ENCODE results near the gene UEVLD.

The UEVLD gene

GRCh38 chr11:18588297-18589252, at the start of gene UEVLD:
Gene UEVLD, minus strand, starts transcription at chr11:18588734. Its CDS starts 80 bp downstream, at chr11:18588654.
- H3K9me3 Mint-ChIP-seq, result no peaks in the 10 kb centered on the region
- no peaks in the 10 kb centered on the region for H3K27me3 Mint-ChIP-seq (ENCODE audit: low read depth)
- DNase-seq (ENCODE audit: low spot score), result peak; percentile 81
- H3K4me3 Mint-ChIP-seq, result no peak within 1 kb of the TSS
- no peaks in the 10 kb centered on the region for H3K36me3 Mint-ChIP-seq (ENCODE audit: low read depth)
- H3K4me1 Mint-ChIP-seq (ENCODE audit: low read depth), result peaks cover 13% of the 10 kb centered on the region
- H3K27ac Mint-ChIP-seq, result no peak within 1 kb of the TSS

- H3K36me3 Mint-ChIP-seq (ENCODE audit: low read depth), result peaks cover 3% of the 10 kb centered on the region
- no peaks in the 10 kb centered on the region for H3K9me3 Mint-ChIP-seq
- H3K27ac Mint-ChIP-seq, result peak within 1 kb of the TSS; percentile 92
- DNase-seq (ENCODE audit: low spot score), result peak; percentile 98
- peaks cover 18% of the 10 kb centered on the region for H3K4me1 Mint-ChIP-seq (ENCODE audit: low read depth)
- peak within 1 kb of the TSS; percentile 84 for H3K4me3 Mint-ChIP-seq
- no peaks in the 10 kb centered on the region for H3K27me3 Mint-ChIP-seq (ENCODE audit: low read depth)
These were observed 45.9 kb upstream of the UEVLD start, which contains the start of gene SPTY2D1 for GRCh38 chr11:18634140-18635032. Gene SPTY2D1, minus strand, starts transcription at chr11:18634342. Its CDS starts 85 bp downstream, at chr11:18634257.

GRCh38 chr11:18633256-18634139, 45.0 kb upstream of the UEVLD start:
- DNase-seq (ENCODE audit: low spot score), result peak; percentile 13
- Mint-ChIP-seq H3K4me1 (ENCODE audit: low read depth) (peaks cover 19% of the 10 kb centered on the region), H3K27me3 (ENCODE audit: low read depth) (no peaks in the 10 kb centered on the region), H3K9me3 (no peaks in the 10 kb centered on the region), H3K4me3 (peak overlapping the region; percentile 84), H3K36me3 (ENCODE audit: low read depth) (peaks cover 3% of the 10 kb centered on the region), H3K27ac (peak overlapping the region; percentile 92)

GRCh38 chr11:18632841-18633240, 44.3 kb upstream of the UEVLD start:
- Mint-ChIP-seq H3K9me3 (no peaks in the 10 kb centered on the region), H3K27me3 (ENCODE audit: low read depth) (no peaks in the 10 kb centered on the region), H3K27ac (no peak overlapping the region), H3K4me3 (peak overlapping the region; percentile 84), H3K4me1 (ENCODE audit: low read depth) (peaks cover 19% of the 10 kb centered on the region), H3K36me3 (ENCODE audit: low read depth) (peaks cover 3% of the 10 kb centered on the region)
- DNase-seq (ENCODE audit: low spot score), result no peak

GRCh38 chr11:18624161-18624560, 35.6 kb upstream of the UEVLD start:
- no peak for DNase-seq (ENCODE audit: low spot score)
- H3K27ac Mint-ChIP-seq, result no peak overlapping the region
- no peak overlapping the region for H3K4me3 Mint-ChIP-seq
- peaks cover 20% of the 10 kb centered on the region for H3K4me1 Mint-ChIP-seq (ENCODE audit: low read depth)
- peaks cover 6% of the 10 kb centered on the region for H3K9me3 Mint-ChIP-seq
- H3K36me3 Mint-ChIP-seq (ENCODE audit: low read depth), result peaks cover 14% of the 10 kb centered on the region
- H3K27me3 Mint-ChIP-seq (ENCODE audit: low read depth), result no peaks in the 10 kb centered on the region

GRCh38 chr11:18623707-18624106, 35.2 kb upstream of the UEVLD start:
- peaks cover 6% of the 10 kb centered on the region for H3K9me3 Mint-ChIP-seq
- DNase-seq (ENCODE audit: low spot score), result no peak
- H3K27ac Mint-ChIP-seq, result no peak overlapping the region
- peaks cover 23% of the 10 kb centered on the region for H3K4me1 Mint-ChIP-seq (ENCODE audit: low read depth)
- H3K4me3 Mint-ChIP-seq, result no peak overlapping the region
- peaks cover 16% of the 10 kb centered on the region for H3K36me3 Mint-ChIP-seq (ENCODE audit: low read depth)
- no peaks in the 10 kb centered on the region for H3K27me3 Mint-ChIP-seq (ENCODE audit: low read depth)

- Mint-ChIP-seq H3K4me3 (peak overlapping the region; percentile 60), H3K27me3 (ENCODE audit: low read depth) (no peaks in the 10 kb centered on the region), H3K9me3 (peaks cover 1% of the 10 kb centered on the region), H3K36me3 (ENCODE audit: low read depth) (peaks cover 31% of the 10 kb centered on the region), H3K27ac (peak overlapping the region; percentile 64), H3K4me1 (ENCODE audit: low read depth) (peaks cover 51% of the 10 kb centered on the region)
- no peak for DNase-seq (ENCODE audit: low spot score)
These were observed 29.9 kb upstream of the UEVLD start for GRCh38 chr11:18618342-18619025.

GRCh38 chr11:18617688-18618341, 29.3 kb upstream of the UEVLD start:
- Mint-ChIP-seq H3K4me3 (peak overlapping the region; percentile 60), H3K9me3 (no peaks in the 10 kb centered on the region), H3K27me3 (ENCODE audit: low read depth) (no peaks in the 10 kb centered on the region), H3K36me3 (ENCODE audit: low read depth) (peaks cover 29% of the 10 kb centered on the region), H3K27ac (peak overlapping the region; percentile 64), H3K4me1 (ENCODE audit: low read depth) (peaks cover 49% of the 10 kb centered on the region)
- peak; percentile 64 for DNase-seq (ENCODE audit: low spot score)

GRCh38 chr11:18615628-18616392, 27.3 kb upstream of the UEVLD start:
- no peaks in the 10 kb centered on the region for H3K9me3 Mint-ChIP-seq
- H3K4me1 Mint-ChIP-seq (ENCODE audit: low read depth), result peaks cover 42% of the 10 kb centered on the region
- peak overlapping the region; percentile 81 for H3K27ac Mint-ChIP-seq
- peaks cover 36% of the 10 kb centered on the region for H3K36me3 Mint-ChIP-seq (ENCODE audit: low read depth)
- no peaks in the 10 kb centered on the region for H3K27me3 Mint-ChIP-seq (ENCODE audit: low read depth)
- H3K4me3 Mint-ChIP-seq, result peak overlapping the region; percentile 69
- no peak for DNase-seq (ENCODE audit: low spot score)

GRCh38 chr11:18614667-18615066, 26.1 kb upstream of the UEVLD start:
- no peak overlapping the region for H3K4me3 Mint-ChIP-seq
- H3K4me1 Mint-ChIP-seq (ENCODE audit: low read depth), result peaks cover 40% of the 10 kb centered on the region
- H3K27ac Mint-ChIP-seq, result no peak overlapping the region
- no peak for DNase-seq (ENCODE audit: low spot score)
- no peaks in the 10 kb centered on the region for H3K27me3 Mint-ChIP-seq (ENCODE audit: low read depth)
- no peaks in the 10 kb centered on the region for H3K9me3 Mint-ChIP-seq
- peaks cover 41% of the 10 kb centered on the region for H3K36me3 Mint-ChIP-seq (ENCODE audit: low read depth)

GRCh38 chr11:18612394-18612793, 23.9 kb upstream of the UEVLD start:
- Mint-ChIP-seq H3K4me1 (ENCODE audit: low read depth) (peaks cover 21% of the 10 kb centered on the region), H3K9me3 (no peaks in the 10 kb centered on the region), H3K4me3 (no peak overlapping the region), H3K27me3 (ENCODE audit: low read depth) (no peaks in the 10 kb centered on the region), H3K36me3 (ENCODE audit: low read depth) (peaks cover 44% of the 10 kb centered on the region), H3K27ac (no peak overlapping the region)
- no peak for DNase-seq (ENCODE audit: low spot score)

GRCh38 chr11:18611196-18611595, 22.7 kb upstream of the UEVLD start:
- H3K4me3 Mint-ChIP-seq, result no peak overlapping the region
- H3K9me3 Mint-ChIP-seq, result no peaks in the 10 kb centered on the region
- H3K36me3 Mint-ChIP-seq (ENCODE audit: low read depth), result peaks cover 47% of the 10 kb centered on the region
- no peak overlapping the region for H3K27ac Mint-ChIP-seq
- no peaks in the 10 kb centered on the region for H3K27me3 Mint-ChIP-seq (ENCODE audit: low read depth)
- peaks cover 13% of the 10 kb centered on the region for H3K4me1 Mint-ChIP-seq (ENCODE audit: low read depth)
- DNase-seq (ENCODE audit: low spot score), result no peak
